Tongue (tissue), 2 donors: ENCODE results near the gene CD109. TPM values are rescaled to one million over a fixed set of nuclear protein-coding genes. Genes with fewer than 3 reads are reported as not detected.

Experiments
- DNase-seq: peaks from one replicate; pipeline ENCODE4 v3.0.0-alpha.2; 2015
- total RNA-seq: library from RNA; depleted of rRNA; stranded (reverse); fragments of >200 nt; gene quantifications from one replicate; pipeline ENCODE4 v1.2.3, GENCODE V29; 2014

CD109 gene
- total RNA-seq, 1 donor from 2014 or later = 29.6 TPM

GRCh38 chr6:73860303-73860702 is 164.3 kb downstream of the CD109 start:
- DNase-seq = no peak

- DNase-seq = no peak
Measured at GRCh38 chr6:73866305-73866704, 170.3 kb downstream of the CD109 start.

- DNase-seq = no peak
Measured at GRCh38 chr6:73867411-73867810, 171.4 kb downstream of the CD109 start.

GRCh38 chr6:73870907-73871306 is 174.9 kb downstream of the CD109 start:
- no peak for DNase-seq

GRCh38 chr6:73873081-73873480 is 177.1 kb downstream of the CD109 start:
- no peak for DNase-seq

Other genes starting within 250 kb of the CD109 start
- gene CGAS, start 243.9 kb upstream of the CD109 start, total RNA-seq = 8.4 TPM
- gene MTO1, start 234.5 kb upstream of the CD109 start, total RNA-seq = 20.5 TPM
- gene EEF1A1, start 175.2 kb upstream of the CD109 start, total RNA-seq = 17,231 TPM
- gene SLC17A5, start 42.2 kb upstream of the CD109 start, total RNA-seq = 18.2 TPM